HG03520 (cell line): ENCODE results near the gene GPN3.
"Not testable (repeated sequence)": the region's sequence is repeated elsewhere in the genome, so short reads cannot be mapped to it uniquely, and the experiment has no call there.

Experiments
- ATAC-seq: cut with Tn5 transposase; IDR thresholded peaks from one replicate; pipeline ENCODE4 v1.9.1; 2021; ENCODE audit warnings: mild to moderate bottlenecking, moderate library complexity; ENCODE audit not compliant: unreplicated experiment

The GPN3 gene

GRCh38 chr12:110468214-110469048 lies at the start of gene GPN3, which contains the start of gene FAM216A:
Gene GPN3, minus strand, starts transcription at chr12:110468257. Its CDS starts 54 bp downstream, at chr12:110468203.
Gene FAM216A, plus strand, starts transcription at chr12:110468845. Its CDS starts 31 bp downstream, at chr12:110468876.
- ATAC-seq = peak; percentile 73

GRCh38 chr12:110516995-110517394 lies 48.9 kb upstream of the GPN3 start:
- no peak for ATAC-seq

GRCh38 chr12:110514363-110514762 lies 46.3 kb upstream of the GPN3 start:
- no peak for ATAC-seq

DNA sequence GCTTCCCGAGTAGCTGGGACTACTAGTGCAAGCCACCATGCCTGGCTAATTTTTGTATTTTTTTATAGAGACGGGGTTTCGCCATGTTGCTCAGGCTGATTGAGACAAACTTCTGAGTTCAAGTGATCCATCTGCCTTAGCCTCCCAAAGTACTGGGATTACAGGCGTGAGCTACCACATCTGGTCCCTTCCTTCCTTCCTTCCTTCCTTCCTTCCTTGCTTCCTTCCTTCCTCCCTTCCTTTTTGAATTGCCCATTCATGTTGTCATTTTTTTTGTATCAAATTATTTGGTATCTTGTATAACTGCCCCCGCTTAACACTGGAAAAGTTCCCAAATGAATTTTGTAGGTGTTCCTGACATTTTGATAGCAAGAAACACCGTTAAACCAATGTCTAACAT lies 45.8 kb upstream of the GPN3 start:
- no peak for ATAC-seq

- no peak for ATAC-seq
These were observed 40.1 kb upstream of the GPN3 start for GRCh38 chr12:110508071-110508586.

DNA sequence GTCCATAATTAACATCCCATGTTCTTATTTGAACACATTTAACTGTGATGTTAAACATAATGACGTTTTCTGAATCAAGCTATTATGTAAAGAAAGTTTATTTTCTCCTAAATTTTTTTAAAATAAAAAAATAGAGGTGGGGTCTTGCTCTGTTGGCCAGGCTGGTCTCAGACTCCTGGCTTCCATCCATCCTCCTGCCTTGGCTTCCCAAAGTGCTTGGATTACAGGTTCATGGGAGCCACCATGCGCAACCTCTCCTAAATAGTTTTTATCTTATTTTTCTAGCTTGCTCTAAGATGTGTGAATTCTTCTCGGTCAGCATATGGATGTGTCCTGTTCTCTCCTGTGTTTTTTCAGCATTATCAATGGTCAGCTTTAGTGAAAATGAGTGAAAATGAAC lies 37.3 kb upstream of the GPN3 start:
- ATAC-seq = no peak

GRCh38 chr12:110503432-110503831 lies 35.4 kb upstream of the GPN3 start:
- ATAC-seq = no peak

GRCh38 chr12:110501752-110502738 lies 34.0 kb upstream of the GPN3 start, which contains the start of the genes RAD9B and VPS29:
Gene RAD9B, plus strand, starts transcription at chr12:110502331. Its CDS starts 7 bp downstream, at chr12:110502338.
Gene VPS29, minus strand, starts transcription at chr12:110502111. Its CDS starts 60 bp downstream, at chr12:110502051.
- ATAC-seq = peak; percentile 94

DNA sequence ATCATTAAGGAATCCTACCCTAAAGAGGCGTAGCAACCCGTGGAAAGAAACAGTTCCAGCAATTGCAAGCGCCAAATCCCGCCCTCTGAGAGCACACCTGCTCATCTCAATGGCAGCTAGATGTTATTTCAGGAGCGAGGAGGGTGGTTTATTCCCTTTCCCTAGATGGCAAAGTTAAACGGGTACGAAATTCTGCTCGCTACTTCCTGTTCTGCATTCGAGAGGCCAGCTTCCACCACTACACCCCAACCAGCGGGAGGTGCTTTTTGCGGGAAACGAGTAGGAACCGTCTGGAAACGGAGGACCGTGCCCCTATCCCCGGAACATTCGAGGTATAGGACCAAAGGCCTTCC lies 33.3 kb upstream of the GPN3 start:
- no peak for ATAC-seq

- ATAC-seq = no peak
These were observed 31.1 kb upstream of the GPN3 start for GRCh38 chr12:110498984-110499706.

DNA sequence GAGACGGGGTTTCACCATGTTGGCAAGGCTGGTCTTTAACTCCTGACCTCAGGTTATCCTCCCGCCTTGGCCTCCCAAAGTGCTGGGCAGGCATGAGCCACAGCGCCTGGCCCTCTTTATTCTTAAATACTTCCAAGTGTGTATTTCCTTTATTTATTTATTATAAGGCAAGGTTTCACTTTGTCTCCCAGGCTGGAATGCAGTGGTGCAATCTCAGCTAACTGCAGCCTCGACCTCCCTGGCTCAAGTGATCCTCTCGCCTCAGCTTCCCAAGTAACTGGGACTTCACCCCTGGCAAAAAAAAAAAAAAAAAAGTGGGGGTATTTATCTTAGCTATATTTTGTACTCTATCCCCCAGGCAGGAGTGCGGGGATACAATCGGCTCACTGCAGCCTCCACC lies 7.4 kb upstream of the GPN3 start:
- ATAC-seq = no peak

DNA sequence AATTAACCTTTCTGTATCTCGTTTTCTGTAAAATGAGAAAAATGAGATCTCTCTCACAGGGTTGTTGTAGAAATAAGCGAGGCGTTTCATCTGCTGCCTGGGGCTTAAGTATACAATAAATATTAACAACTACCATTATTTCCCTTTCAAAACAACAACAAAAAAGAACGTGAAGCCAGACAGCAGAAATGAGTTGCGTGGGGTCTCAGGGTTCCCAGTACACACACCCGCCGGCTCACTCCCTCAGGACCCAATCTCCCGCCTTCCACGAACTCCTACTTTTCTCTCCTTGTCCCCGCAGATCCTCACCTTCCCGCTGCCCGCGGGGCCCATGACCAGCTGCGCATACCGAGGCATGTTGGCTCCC lies 227 bp downstream of the GPN3 start:
- no peak for ATAC-seq

DNA sequence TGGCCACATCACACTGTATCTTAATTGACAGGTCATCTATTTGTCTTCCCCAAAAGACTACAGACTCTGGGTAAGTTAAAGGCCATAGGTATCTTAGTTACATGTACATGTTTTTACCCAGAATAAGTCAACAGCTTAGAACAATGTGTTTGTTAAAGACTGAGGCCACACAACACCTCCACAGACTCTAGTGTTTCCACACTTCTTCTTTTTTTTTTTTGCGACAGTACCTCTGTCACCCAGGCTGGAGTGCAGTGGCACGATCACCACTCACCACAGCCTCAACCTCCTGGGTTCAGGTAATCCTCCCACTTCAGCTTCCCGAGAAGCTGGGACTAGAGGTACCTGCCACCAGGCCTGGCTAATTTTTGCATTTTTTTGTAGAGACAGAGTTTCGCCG lies 1.3 kb downstream of the GPN3 start:
- ATAC-seq = no peak

DNA sequence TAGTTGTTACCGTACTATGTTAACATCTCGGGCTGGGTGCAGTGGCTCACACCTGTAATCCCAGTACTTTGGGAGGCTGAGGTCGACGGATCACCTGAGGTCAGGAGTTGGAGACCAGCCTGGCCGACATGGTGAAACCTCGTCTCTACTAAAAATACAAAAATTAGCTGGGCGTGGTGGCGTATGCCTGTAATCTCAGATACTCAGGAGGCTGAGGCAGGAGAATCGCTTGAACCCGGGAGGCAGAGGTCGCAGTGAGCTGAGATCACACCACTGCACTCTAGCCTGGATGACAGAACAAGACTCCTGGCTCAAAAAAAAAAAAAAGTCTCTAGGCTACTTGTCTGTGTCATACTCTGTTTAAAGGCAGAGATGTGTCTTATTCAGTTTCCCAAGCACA lies 2.3 kb downstream of the GPN3 start:
- ATAC-seq = not testable (repeated sequence)

GRCh38 chr12:110465024-110465423 lies 3.0 kb downstream of the GPN3 start:
- no peak for ATAC-seq

DNA sequence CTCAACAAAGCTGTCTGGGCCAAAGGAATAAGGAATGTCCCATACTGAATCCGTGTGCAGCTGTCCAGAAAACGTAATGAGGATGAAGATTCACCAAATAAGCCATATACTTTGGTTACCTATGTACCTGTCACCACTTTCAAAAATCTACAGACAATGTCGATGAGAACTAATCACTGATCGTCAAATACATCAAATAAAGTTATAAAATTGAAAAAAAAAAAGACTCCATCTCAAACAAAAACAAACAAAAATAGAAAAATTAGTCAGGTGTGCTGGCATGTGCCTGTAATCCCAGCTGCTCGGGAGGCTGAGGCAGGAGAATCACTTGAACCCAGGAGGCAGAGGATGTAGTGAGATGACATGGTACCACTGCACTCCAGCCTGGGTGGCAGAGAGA lies 6.9 kb downstream of the GPN3 start:
- ATAC-seq = not testable (repeated sequence)

GRCh38 chr12:110458756-110459155 lies 9.3 kb downstream of the GPN3 start:
- no peak for ATAC-seq

- no peak for ATAC-seq
These were observed 14.3 kb downstream of the GPN3 start for GRCh38 chr12:110453569-110454296.

- ATAC-seq = no peak
These were observed 16.8 kb downstream of the GPN3 start for GRCh38 chr12:110451263-110451662.
